ENCODE measurements around the gene GXYLT2.

DNA sequence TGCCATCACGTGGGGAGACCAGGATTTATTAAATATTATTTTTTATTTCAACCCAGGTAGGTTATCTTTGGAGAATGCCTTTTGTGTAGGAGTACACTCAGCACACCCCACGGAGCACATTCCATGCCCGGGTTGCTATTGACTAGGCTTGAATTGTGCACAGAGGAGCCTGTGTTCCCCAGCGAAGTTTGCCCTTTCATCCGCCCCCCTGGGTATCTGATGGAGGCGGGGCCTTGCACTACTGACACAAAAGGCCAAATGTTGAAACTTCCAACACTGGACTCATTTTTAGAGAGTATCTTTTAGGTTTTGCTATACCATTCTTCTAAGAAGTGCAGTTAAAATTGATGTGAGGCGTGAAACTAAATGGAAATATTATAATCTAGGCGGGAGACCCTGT, 69.5 kb downstream of the GXYLT2 start:
- TF ChIP-seq YY1 (IDR thresholded peaks at IDR 0.05; ENCODE audit: insufficient read depth, insufficient read length) (no peak), ZNF274 (IDR thresholded peaks at IDR 0.05; ENCODE audit: low read depth, low read length) (no peak)
